ENCODE measurements around the gene RBCK1. TPM values are rescaled to one million over a fixed set of nuclear protein-coding genes. Genes with fewer than 3 reads are reported as not detected.

Gene RBCK1
- polyA plus RNA-seq, 1 donor from 2014 or later: 38.4 TPM

GRCh38 chr20:433300-433975 lies 25.3 kb downstream of the RBCK1 start:
- Histone ChIP-seq H3F3A (ENCODE audit: insufficient read depth, low read length, poor library complexity, severe bottlenecking) (no peaks in the 10 kb centered on the region), H2AFZ (ENCODE audit: low read depth, low read length) (no peak overlapping the region), H3K9me3 (ENCODE audit: low read length) (no peaks in the 10 kb centered on the region), H3K27me3 (ENCODE audit: insufficient read depth, low read depth, low read length) (no peaks in the 10 kb centered on the region), H3K79me2 (replicated peaks; ENCODE audit: insufficient read depth, low read length) (no peaks in the 10 kb centered on the region), H4K20me1 (ENCODE audit: insufficient read depth) (no peaks in the 10 kb centered on the region), H3K27ac (ENCODE audit: low read length) (no peak overlapping the region), H3K9me2 (ENCODE audit: insufficient read depth, low read length) (no peaks in the 10 kb centered on the region), H3K9ac (ENCODE audit: low read length) (no peak overlapping the region), H3K4me2 (ENCODE audit: low read length) (no peak overlapping the region), H3K4me3 (ENCODE audit: low read length) (no peak overlapping the region), H3K36me3 (ENCODE audit: insufficient read depth, low read length) (peaks cover 6% of the 10 kb centered on the region)
- TF ChIP-seq REST (IDR thresholded peaks at IDR 0.05; ENCODE audit: borderline replicate concordance) (no peak), CTCF (IDR thresholded peaks at IDR 0.05; ENCODE audit: poor library complexity, severe bottlenecking) (no peak), EP300 (conservative IDR thresholded peaks at IDR 0.05; ENCODE audit: poor library complexity, severe bottlenecking) (no peak), TAF1 (IDR thresholded peaks at IDR 0.05; ENCODE audit: low read depth) (no peak), SMC3 (conservative IDR thresholded peaks at IDR 0.05; ENCODE audit: poor library complexity) (no peak)

GRCh38 chr20:434221-434620 lies 26.1 kb downstream of the RBCK1 start:
- TF ChIP-seq MXI1 (conservative IDR thresholded peaks at IDR 0.05; ENCODE audit: poor library complexity, severe bottlenecking) (no peak), EP300 (conservative IDR thresholded peaks at IDR 0.05; ENCODE audit: poor library complexity, severe bottlenecking) (no peak), EZH2 (IDR thresholded peaks at IDR 0.05; ENCODE audit: borderline replicate concordance, insufficient read depth, low read length, poor library complexity, severe bottlenecking) (no peak), TAF1 (IDR thresholded peaks at IDR 0.05; ENCODE audit: low read depth) (no peak), POLR2AphosphoS5 (IDR thresholded peaks at IDR 0.05) (no peak), RAD21 (conservative IDR thresholded peaks at IDR 0.05) (no peak), SMC3 (conservative IDR thresholded peaks at IDR 0.05; ENCODE audit: poor library complexity) (no peak), REST (IDR thresholded peaks at IDR 0.05; ENCODE audit: borderline replicate concordance) (no peak), CTCF (IDR thresholded peaks at IDR 0.05; ENCODE audit: poor library complexity, severe bottlenecking) (no peak)
- Histone ChIP-seq H3K36me3 (ENCODE audit: insufficient read depth, low read length) (peaks cover 11% of the 10 kb centered on the region), H3K9me2 (ENCODE audit: insufficient read depth, low read length) (no peaks in the 10 kb centered on the region), H3K27me3 (ENCODE audit: insufficient read depth, low read depth, low read length) (no peaks in the 10 kb centered on the region), H3K9ac (ENCODE audit: low read length) (no peak overlapping the region), H3K4me3 (ENCODE audit: low read length) (no peak overlapping the region), H3K27ac (ENCODE audit: low read length) (no peak overlapping the region), H3K79me2 (replicated peaks; ENCODE audit: insufficient read depth, low read length) (no peaks in the 10 kb centered on the region), H4K20me1 (ENCODE audit: insufficient read depth) (no peaks in the 10 kb centered on the region), H3F3A (ENCODE audit: insufficient read depth, low read length, poor library complexity, severe bottlenecking) (no peaks in the 10 kb centered on the region), H3K9me3 (ENCODE audit: low read length) (no peaks in the 10 kb centered on the region), H2AFZ (ENCODE audit: low read depth, low read length) (no peak overlapping the region), H3K4me2 (ENCODE audit: low read length) (no peak overlapping the region)

All from neural cell (in vitro differentiated cells).